ENCODE results near the gene EFNA1. TPM values are rescaled to one million over a fixed set of nuclear protein-coding genes. Genes with fewer than 3 reads are reported as not detected.

The EFNA1 gene
- total and polyA plus RNA-seq, 2 of the 4 experiments (the other 2 are of a cell fraction): 0.90 to 1.6 TPM

DNA sequence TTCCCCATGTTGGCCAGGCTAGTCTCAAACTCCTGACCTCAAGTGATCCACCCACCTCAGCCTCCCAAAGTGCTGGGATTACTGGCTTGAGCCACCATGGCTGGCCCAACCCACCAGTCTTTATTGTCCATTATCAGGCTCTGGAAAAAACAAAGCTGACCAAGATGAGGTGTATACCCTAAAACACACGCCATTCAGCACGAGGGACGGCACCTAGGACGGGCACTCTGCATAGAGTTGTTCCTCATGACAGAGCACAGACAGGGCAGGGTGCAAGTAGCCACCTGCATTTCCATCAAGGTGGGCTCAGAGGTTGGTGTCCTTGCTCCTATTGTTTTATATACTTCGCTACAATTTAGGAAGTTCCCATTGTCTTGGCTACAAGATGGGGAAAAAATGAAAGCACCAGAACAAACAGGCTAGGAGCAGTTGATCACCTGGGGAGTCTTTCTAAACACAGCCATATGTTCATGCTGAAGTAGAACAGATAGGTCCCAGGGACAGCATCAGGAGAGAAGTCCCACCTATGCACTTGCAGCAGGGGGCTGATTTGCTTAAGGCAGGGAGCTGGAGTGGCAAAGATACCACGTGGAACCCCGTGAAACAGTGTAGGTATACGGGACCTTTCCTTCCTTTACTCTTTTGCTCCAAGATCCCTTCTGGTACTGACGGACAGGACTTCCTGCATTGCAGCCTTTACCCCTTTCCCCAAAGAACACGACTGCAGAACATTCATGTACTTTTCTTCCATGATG is 41.0 kb downstream of the EFNA1 start:
- peaks cover 16% of the 10 kb centered on the region for H3K36me3 ChIP-seq (ENCODE audit: control insufficient read depth, insufficient read depth, low read length)
- H3K4me3 ChIP-seq (ENCODE audit: insufficient read depth, low read depth, low read length): no peak overlapping the region
- H2AFZ ChIP-seq (replicated peaks; ENCODE audit: low read length, poor library complexity): no peak overlapping the region
- no peak overlapping the region for H3K56ac ChIP-seq (ENCODE audit: extremely low read depth, insufficient read depth, low read length)
- H2BK20ac ChIP-seq (ENCODE audit: low read depth, low read length): no peak overlapping the region
- no peak overlapping the region for H2BK5ac ChIP-seq (ENCODE audit: low read depth, low read length, poor library complexity, severe bottlenecking)
- TF ChIP-seq CEBPB (IDR thresholded peaks at IDR 0.05; ENCODE audit: low read depth, low read length) (no peak), SMC3 (IDR thresholded peaks at IDR 0.05; ENCODE audit: low read depth, low read length) (no peak), RAD21 (IDR thresholded peaks at IDR 0.05; ENCODE audit: low read length) (no peak), USF2 (IDR thresholded peaks at IDR 0.05; ENCODE audit: low read depth, low read length) (no peak), RCOR1 (IDR thresholded peaks at IDR 0.05; ENCODE audit: insufficient replicate concordance, low read length) (no peak), NFE2L2 (IDR thresholded peaks at IDR 0.05; ENCODE audit: low read depth, low read length) (no peak), MAZ (IDR thresholded peaks at IDR 0.05; ENCODE audit: borderline replicate concordance, low read depth, low read length) (no peak), POLR2A (IDR thresholded peaks at IDR 0.05; ENCODE audit: low read depth, low read length) (no peak), MXI1 (IDR thresholded peaks at IDR 0.05; ENCODE audit: borderline replicate concordance, low read depth, low read length) (no peak)
- peaks cover 0 to 22% of the 10 kb centered on the region in 2 experiments for H3K79me1 ChIP-seq (ENCODE audit: low read depth in 1 of 2, low read length in 2 of 2)
- H3K4me2 ChIP-seq (ENCODE audit: low read depth, low read length): no peak overlapping the region
- ChIA-PET POLR2A (ENCODE audit: unreplicated experiment) (no interaction called here), CTCF (interaction anchor here (1.0 to 3.1 kb wide), 6 partner anchors 25 to 684 kb away, joined by 3 to 18 read pairs (median 5); no protein-coding TSS in a partner anchor)
- H3K4me1 ChIP-seq (ENCODE audit: control insufficient read depth, insufficient read depth, low read length): peaks cover 4% of the 10 kb centered on the region; the same call in 1 of the 2 replicates
- no peak overlapping the region for H3K4ac ChIP-seq (ENCODE audit: low read depth, low read length)
- WGBS, 2 experiments (ENCODE audit: extremely low coverage in 2 of 2, insufficient read length in 1 of 2): 80% methylated on average over 2 of the region's 10 CpGs; no CpG with 5 or more reads in 1 of the 2 experiments
- peaks cover 6% of the 10 kb centered on the region; the same call in 1 of the 2 replicates for H3K27me3 ChIP-seq (ENCODE audit: control insufficient read depth, insufficient read depth, low read length)
- no peak overlapping the region for H3K18ac ChIP-seq (ENCODE audit: low read depth, low read length)
- no peak overlapping the region for H4K5ac ChIP-seq (ENCODE audit: low read depth, low read length)
- H3K23ac ChIP-seq (ENCODE audit: low read depth, low read length): no peak overlapping the region
- H2BK120ac ChIP-seq (ENCODE audit: low read depth, low read length): no peak overlapping the region
- in situ Hi-C loops (cut with MboI; ENCODE audit: low sequenced_read_pairs): loop anchor here (5.0 kb wide), 1 partner anchor 76 kb away; no protein-coding TSS in a partner anchor
- H3K9ac ChIP-seq (ENCODE audit: low read depth, low read length): no peak overlapping the region
- no peak overlapping the region for H2AK5ac ChIP-seq (ENCODE audit: low read depth, low read length)
- ATAC-seq (ENCODE audit: low read depth) (no peak), DNase-seq (no peak)
- no peak overlapping the region for H3K14ac ChIP-seq (replicated peaks; ENCODE audit: low read depth, low read length)
- no peak overlapping the region for H2BK15ac ChIP-seq (ENCODE audit: low read depth, low read length)
- no peak overlapping the region for H3K27ac ChIP-seq (ENCODE audit: insufficient read depth, low read length)
- dilution Hi-C loops (cut with HindIII; ENCODE audit: low sequenced_read_pairs, unreplicated experiment): no loop called here
- H2AK9ac ChIP-seq (replicated peaks; ENCODE audit: low read depth, low read length, poor library complexity): no peak overlapping the region
- no peak overlapping the region for H4K91ac ChIP-seq (ENCODE audit: insufficient read depth, low read depth, low read length)
- BruUV-seq (replicated peaks): no TSS peak
- H3K9me1 ChIP-seq (ENCODE audit: insufficient read depth, low read length): no peaks in the 10 kb centered on the region; the same call in 1 of the 2 replicates
- no peaks in the 10 kb centered on the region for H4K20me1 ChIP-seq (ENCODE audit: insufficient read depth, low read length)
- H4K8ac ChIP-seq (ENCODE audit: low read depth in 2 of 2, low read length in 2 of 2): no peak overlapping the region
- intact Hi-C loops (cut with micrococcal nuclease): no loop called here
- no peaks in the 10 kb centered on the region for H3K9me3 ChIP-seq (ENCODE audit: control insufficient read depth, insufficient read depth, low read length)
